HFFc6 (cell line): ENCODE results near the gene ARL4C. TPM values are rescaled to one million over a fixed set of nuclear protein-coding genes. Genes with fewer than 3 reads are reported as not detected.

Experiments
- DNase-seq: peaks from one replicate; pipeline ENCODE4 v3.0.0-alpha.2; 2018
- H3K27ac Mint-ChIP-seq: 2 replicates; pipeline ENCODE4 v1.8.0; 2020; ENCODE audit warnings: mild to moderate bottlenecking, mixed read lengths
- H3K27me3 Mint-ChIP-seq: 2 replicates; pipeline ENCODE4 v1.8.0; 2021; ENCODE audit warnings: mild to moderate bottlenecking, moderate library complexity, mixed read lengths; ENCODE audit not compliant: insufficient read depth
- H3K36me3 Mint-ChIP-seq: 2 replicates; pipeline ENCODE4 v1.8.0; 2021; ENCODE audit warnings: low read depth, mixed read lengths
- H3K4me1 Mint-ChIP-seq: 2 replicates; pipeline ENCODE4 v1.8.0; 2020; ENCODE audit warnings: low read depth, mixed read lengths
- H3K4me3 Mint-ChIP-seq: 2 replicates; pipeline ENCODE4 v1.8.0; 2020; ENCODE audit warnings: mild to moderate bottlenecking, moderate library complexity, mixed read lengths
- H3K9me3 Mint-ChIP-seq: 2 replicates; pipeline ENCODE4 v1.8.0; 2020; ENCODE audit warnings: mild to moderate bottlenecking, mixed read lengths
- CTCF ChIP-seq: fragments of 200-600 bp; sonication (generic); IDR thresholded peaks from 2 replicates; pipeline ENCODE4 v1.5.0; 2021; ENCODE audit warnings: antibody characterized with exemption, mild to moderate bottlenecking
- total RNA-seq, 6 experiments: library from RNA; stranded (reverse); fragmentation: NEBNext Ultra II Directional; extraction: Animal tissue kit (Norgen Biotek cat#: 25700); gene quantifications; 2 replicates in 1 of 6; 3 replicates in 5 of 6; pipeline ENCODE4 v1.2.3, GENCODE V29; 2021

ARL4C gene
- total RNA-seq, 6 experiments from 2014 or later: 3.6 to 6.5 (median 6.0) TPM

- no peak for DNase-seq
- Mint-ChIP-seq H3K27ac (no peak overlapping the region), H3K4me1 (peaks cover 56% of the 10 kb centered on the region), H3K4me3 (no peak overlapping the region), H3K27me3 (no peaks in the 10 kb centered on the region; the same call in 1 of the 2 replicates), H3K36me3 (peaks cover 28% of the 10 kb centered on the region), H3K9me3 (peaks cover 26% of the 10 kb centered on the region)
- TF ChIP-seq CTCF: no peak
Observed at GRCh38 chr2:234454433-234454832, 42.4 kb downstream of the ARL4C start.

GRCh38 chr2:234453216-234453615 is 43.7 kb downstream of the ARL4C start:
- Mint-ChIP-seq H3K27me3 (no peaks in the 10 kb centered on the region; the same call in 1 of the 2 replicates), H3K27ac (peak overlapping the region; percentile 91), H3K36me3 (peaks cover 24% of the 10 kb centered on the region), H3K9me3 (peaks cover 21% of the 10 kb centered on the region), H3K4me3 (no peak overlapping the region), H3K4me1 (peaks cover 62% of the 10 kb centered on the region)
- no peak for DNase-seq
- no peak for TF ChIP-seq CTCF

GRCh38 chr2:234451852-234452625 is 44.8 kb downstream of the ARL4C start:
- H3K27ac Mint-ChIP-seq: peak overlapping the region; percentile 91
- H3K27me3 Mint-ChIP-seq: no peaks in the 10 kb centered on the region; the same call in 1 of the 2 replicates
- peaks cover 15% of the 10 kb centered on the region for H3K36me3 Mint-ChIP-seq
- no peak for TF ChIP-seq CTCF
- H3K9me3 Mint-ChIP-seq: peaks cover 10% of the 10 kb centered on the region
- peaks cover 62% of the 10 kb centered on the region for H3K4me1 Mint-ChIP-seq
- peak; percentile 86 for DNase-seq
- H3K4me3 Mint-ChIP-seq: peak overlapping the region; percentile 51

- Mint-ChIP-seq H3K9me3 (peaks cover 5% of the 10 kb centered on the region), H3K4me3 (no peak overlapping the region), H3K36me3 (peaks cover 17% of the 10 kb centered on the region), H3K27ac (peak overlapping the region; percentile 91), H3K27me3 (no peaks in the 10 kb centered on the region; the same call in 1 of the 2 replicates), H3K4me1 (peaks cover 69% of the 10 kb centered on the region)
- TF ChIP-seq CTCF: no peak
- DNase-seq: no peak
Observed at GRCh38 chr2:234451242-234451641, 45.6 kb downstream of the ARL4C start.

GRCh38 chr2:234450431-234451124 is 46.3 kb downstream of the ARL4C start:
- Mint-ChIP-seq H3K27me3 (no peaks in the 10 kb centered on the region; the same call in 1 of the 2 replicates), H3K4me1 (peaks cover 72% of the 10 kb centered on the region), H3K4me3 (no peak overlapping the region), H3K36me3 (peaks cover 17% of the 10 kb centered on the region), H3K9me3 (peaks cover 3% of the 10 kb centered on the region; the same call in 1 of the 2 replicates), H3K27ac (peak overlapping the region; percentile 91; the same call in 1 of the 2 replicates)
- TF ChIP-seq CTCF: no peak
- DNase-seq: no peak
